WTC11 (cell line): ENCODE data around the gene CSH2.
"Not testable (repeated sequence)": the region's sequence is repeated elsewhere in the genome, so short reads cannot be mapped to it uniquely, and the experiment has no call there.

Source experiments
- CREB1 ChIP-seq: sonication (generic); formaldehyde crosslinking; IDR thresholded peaks from 2 replicates; pipeline ENCODE4 v1.8.0; 2023; ENCODE audit warnings: mild to moderate bottlenecking, missing genetic modification reagents
- CTCF ChIP-seq: fragments of 200-600 bp; IDR thresholded peaks from 2 replicates; pipeline ENCODE4 v1.8.0; 2022; ENCODE audit warnings: antibody characterized with exemption
- E2F1 ChIP-seq: sonication (generic); formaldehyde crosslinking; IDR thresholded peaks from 2 replicates; pipeline ENCODE4 v1.8.0; 2022; ENCODE audit warnings: mild to moderate bottlenecking, missing genetic modification reagents
- E2F4 ChIP-seq: sonication (generic); formaldehyde crosslinking; IDR thresholded peaks from 2 replicates; pipeline ENCODE4 v1.8.1; 2022; ENCODE audit warnings: low read depth, mild to moderate bottlenecking, moderate library complexity, missing genetic modification reagents, borderline replicate concordance
- MAX ChIP-seq: sonication (generic); formaldehyde crosslinking; IDR thresholded peaks from 2 replicates; pipeline ENCODE4 v1.8.0; 2022; ENCODE audit warnings: mild to moderate bottlenecking, missing genetic modification reagents
- MLX ChIP-seq: sonication (generic); formaldehyde crosslinking; IDR thresholded peaks from 2 replicates; pipeline ENCODE4 v1.8.1; 2023; ENCODE audit warnings: mild to moderate bottlenecking, missing genetic modification reagents, moderate library complexity
- NR1H2 ChIP-seq: sonication (generic); formaldehyde crosslinking; IDR thresholded peaks from 2 replicates; pipeline ENCODE4 v1.9.0; 2021; ENCODE audit warnings: mild to moderate bottlenecking, moderate library complexity, missing genetic modification reagents
- ZNF121 ChIP-seq: sonication (generic); formaldehyde crosslinking; IDR thresholded peaks from 2 replicates; pipeline ENCODE4 v1.8.0; 2023; ENCODE audit warnings: missing genetic modification reagents
- ZNF263 ChIP-seq: sonication (generic); formaldehyde crosslinking; IDR thresholded peaks from 2 replicates; pipeline ENCODE4 v1.8.1; 2022; ENCODE audit warnings: low read depth, mild to moderate bottlenecking, moderate library complexity, missing genetic modification reagents
- ZNF425 ChIP-seq: fragments of 250-450 bp; sonication (Bioruptor Pico); conservative IDR thresholded peaks from 2 replicates; pipeline ENCODE4 v1.9.0; 2021; ENCODE audit warnings: mild to moderate bottlenecking
- TF ChIP-seq, protein P1 (sequence below): sonication (generic); formaldehyde crosslinking; IDR thresholded peaks from 2 replicates; pipeline ENCODE4 v1.8.0; 2022; ENCODE audit warnings: mild to moderate bottlenecking, missing genetic modification reagents
- TF ChIP-seq, protein P2 (sequence below): sonication (generic); formaldehyde crosslinking; IDR thresholded peaks from 2 replicates; pipeline ENCODE4 v1.8.1; 2023; ENCODE audit warnings: mild to moderate bottlenecking, missing genetic modification reagents, moderate library complexity
- TF ChIP-seq, protein P3 (sequence below): sonication (generic); formaldehyde crosslinking; conservative IDR thresholded peaks from 2 replicates; pipeline ENCODE4 v1.8.1; 2022; ENCODE audit warnings: mild to moderate bottlenecking, missing genetic modification reagents
- TF ChIP-seq, protein P4 (sequence below): sonication (generic); formaldehyde crosslinking; IDR thresholded peaks from 2 replicates; pipeline ENCODE4 v1.8.1; 2022; ENCODE audit warnings: low read depth, missing genetic modification reagents, borderline replicate concordance

GRCh38 chr17:63922402-63922801, 48.9 kb upstream of the CSH2 start:
- TF ChIP-seq CTCF; ZNF121 (CRISPR knock-in tag); ZNF425; NR1H2 (CRISPR knock-in tag); E2F1 (CRISPR knock-in tag); MLX (CRISPR knock-in tag); ZNF263 (CRISPR knock-in tag); MAX (CRISPR knock-in tag); CREB1 (CRISPR knock-in tag); E2F4 (CRISPR knock-in tag): not testable (repeated sequence)
- TF ChIP-seq, protein P1, sequence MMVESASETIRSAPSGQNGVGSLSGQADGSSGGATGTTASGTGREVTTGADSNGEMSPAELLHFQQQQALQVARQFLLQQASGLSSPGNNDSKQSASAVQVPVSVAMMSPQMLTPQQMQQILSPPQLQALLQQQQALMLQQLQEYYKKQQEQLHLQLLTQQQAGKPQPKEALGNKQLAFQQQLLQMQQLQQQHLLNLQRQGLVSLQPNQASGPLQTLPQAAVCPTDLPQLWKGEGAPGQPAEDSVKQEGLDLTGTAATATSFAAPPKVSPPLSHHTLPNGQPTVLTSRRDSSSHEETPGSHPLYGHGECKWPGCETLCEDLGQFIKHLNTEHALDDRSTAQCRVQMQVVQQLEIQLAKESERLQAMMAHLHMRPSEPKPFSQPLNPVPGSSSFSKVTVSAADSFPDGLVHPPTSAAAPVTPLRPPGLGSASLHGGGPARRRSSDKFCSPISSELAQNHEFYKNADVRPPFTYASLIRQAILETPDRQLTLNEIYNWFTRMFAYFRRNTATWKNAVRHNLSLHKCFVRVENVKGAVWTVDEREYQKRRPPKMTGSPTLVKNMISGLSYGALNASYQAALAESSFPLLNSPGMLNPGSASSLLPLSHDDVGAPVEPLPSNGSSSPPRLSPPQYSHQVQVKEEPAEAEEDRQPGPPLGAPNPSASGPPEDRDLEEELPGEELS (CRISPR knock-in tag) = not testable (repeated sequence)
- TF ChIP-seq, protein P2, sequence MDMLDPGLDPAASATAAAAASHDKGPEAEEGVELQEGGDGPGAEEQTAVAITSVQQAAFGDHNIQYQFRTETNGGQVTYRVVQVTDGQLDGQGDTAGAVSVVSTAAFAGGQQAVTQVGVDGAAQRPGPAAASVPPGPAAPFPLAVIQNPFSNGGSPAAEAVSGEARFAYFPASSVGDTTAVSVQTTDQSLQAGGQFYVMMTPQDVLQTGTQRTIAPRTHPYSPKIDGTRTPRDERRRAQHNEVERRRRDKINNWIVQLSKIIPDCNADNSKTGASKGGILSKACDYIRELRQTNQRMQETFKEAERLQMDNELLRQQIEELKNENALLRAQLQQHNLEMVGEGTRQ (CRISPR knock-in tag) = not testable (repeated sequence)
- TF ChIP-seq, protein P3, sequence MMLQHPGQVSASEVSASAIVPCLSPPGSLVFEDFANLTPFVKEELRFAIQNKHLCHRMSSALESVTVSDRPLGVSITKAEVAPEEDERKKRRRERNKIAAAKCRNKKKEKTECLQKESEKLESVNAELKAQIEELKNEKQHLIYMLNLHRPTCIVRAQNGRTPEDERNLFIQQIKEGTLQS (CRISPR knock-in tag) = not testable (repeated sequence)
- TF ChIP-seq, protein P4, sequence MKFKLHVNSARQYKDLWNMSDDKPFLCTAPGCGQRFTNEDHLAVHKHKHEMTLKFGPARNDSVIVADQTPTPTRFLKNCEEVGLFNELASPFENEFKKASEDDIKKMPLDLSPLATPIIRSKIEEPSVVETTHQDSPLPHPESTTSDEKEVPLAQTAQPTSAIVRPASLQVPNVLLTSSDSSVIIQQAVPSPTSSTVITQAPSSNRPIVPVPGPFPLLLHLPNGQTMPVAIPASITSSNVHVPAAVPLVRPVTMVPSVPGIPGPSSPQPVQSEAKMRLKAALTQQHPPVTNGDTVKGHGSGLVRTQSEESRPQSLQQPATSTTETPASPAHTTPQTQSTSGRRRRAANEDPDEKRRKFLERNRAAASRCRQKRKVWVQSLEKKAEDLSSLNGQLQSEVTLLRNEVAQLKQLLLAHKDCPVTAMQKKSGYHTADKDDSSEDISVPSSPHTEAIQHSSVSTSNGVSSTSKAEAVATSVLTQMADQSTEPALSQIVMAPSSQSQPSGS = not testable (repeated sequence)
